ENCODE results near the gene CNTNAP2.

The CNTNAP2 gene

GRCh38 chr7:148390381-148390780 is 2273.8 kb downstream of the CNTNAP2 start:
- Histone ChIP-seq H3K36me3 (ENCODE audit: control insufficient read depth in 1 of 2, insufficient read depth in 2 of 2, low read length in 2 of 2) (peaks cover 5 to 6% of the 10 kb centered on the region in 2 experiments), H2BK5ac (ENCODE audit: low read depth, low read length, poor library complexity) (no peak overlapping the region), H3K18ac (ENCODE audit: low read length) (no peak overlapping the region), H4K8ac (ENCODE audit: low read depth, low read length) (no peak overlapping the region), H3K27me3 (ENCODE audit: insufficient read depth, low read length) (no peaks in the 10 kb centered on the region), H3K9me3 (ENCODE audit: insufficient read depth, low read depth, low read length) (no peaks in the 10 kb centered on the region), H3K14ac (ENCODE audit: low read length) (no peak overlapping the region), H4K12ac (ENCODE audit: low read depth, low read length) (no peak overlapping the region), H3K4me3 (ENCODE audit: low read depth, low read length) (no peak overlapping the region), H3K23ac (ENCODE audit: low read length) (no peak overlapping the region), H2AFZ (ENCODE audit: insufficient read depth, low read length, poor library complexity) (no peak overlapping the region), H3K4ac (ENCODE audit: low read depth, low read length) (no peak overlapping the region), H2AK5ac (ENCODE audit: low read length) (no peak overlapping the region), H3K79me1 (ENCODE audit: low read length) (no peaks in the 10 kb centered on the region), H2BK12ac (ENCODE audit: low read length) (no peak overlapping the region), H3K4me1 (ENCODE audit: control insufficient read depth in 1 of 2, insufficient read depth in 2 of 2, low read length in 2 of 2) (peaks cover 2% of the 10 kb centered on the region in 2 experiments), H3K27ac (ENCODE audit: low read depth, low read length) (no peak overlapping the region), H2BK120ac (ENCODE audit: insufficient read depth, low read length, poor library complexity) (no peak overlapping the region), H3K79me2 (ENCODE audit: control insufficient read depth, insufficient read depth, low read length, poor library complexity) (no peaks in the 10 kb centered on the region), H3K9ac (ENCODE audit: low read length) (no peak overlapping the region), H4K91ac (ENCODE audit: low read depth, low read length) (no peak overlapping the region), H3K4me2 (ENCODE audit: low read length) (no peak overlapping the region)
- peak in 1 of 2 donors; percentile 10 for DNase-seq

DNA sequence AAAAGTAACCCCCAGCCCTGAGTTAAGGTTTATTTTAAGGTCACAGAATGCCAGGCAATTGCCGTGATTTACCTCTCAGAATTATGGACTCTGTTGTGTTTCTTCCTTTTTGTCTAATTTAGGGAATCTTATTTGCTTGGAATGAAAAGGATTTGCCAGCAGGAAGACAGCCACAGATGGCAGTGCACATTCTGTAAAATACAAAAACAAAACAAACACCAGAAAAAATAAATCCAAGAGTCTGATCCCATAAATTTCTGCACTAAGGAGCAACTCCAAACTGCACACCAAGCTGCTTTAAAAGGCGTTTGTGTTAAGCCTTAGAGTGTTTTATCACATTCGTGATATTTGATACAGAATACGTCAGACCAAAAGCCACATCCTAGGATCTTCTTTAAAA is 2275.0 kb downstream of the CNTNAP2 start:
- no peak overlapping the region for H2AFZ ChIP-seq (ENCODE audit: insufficient read depth, low read length, poor library complexity)
- no peaks in the 10 kb centered on the region for H3K79me2 ChIP-seq (ENCODE audit: control insufficient read depth, insufficient read depth, low read length, poor library complexity)
- no peak overlapping the region for H3K4me2 ChIP-seq (ENCODE audit: low read length)
- H3K79me1 ChIP-seq (ENCODE audit: low read length), result no peaks in the 10 kb centered on the region
- H3K18ac ChIP-seq (ENCODE audit: low read length), result no peak overlapping the region
- H3K9me3 ChIP-seq (ENCODE audit: insufficient read depth, low read depth, low read length), result no peaks in the 10 kb centered on the region
- H3K4me3 ChIP-seq (ENCODE audit: low read depth, low read length), result no peak overlapping the region
- DNase-seq, result no peak
- no peak overlapping the region for H2BK120ac ChIP-seq (ENCODE audit: insufficient read depth, low read length, poor library complexity)
- H2BK5ac ChIP-seq (ENCODE audit: low read depth, low read length, poor library complexity), result no peak overlapping the region
- H3K9ac ChIP-seq (ENCODE audit: low read length), result no peak overlapping the region
- H3K36me3 ChIP-seq (ENCODE audit: control insufficient read depth in 1 of 2, insufficient read depth in 2 of 2, low read length in 2 of 2), result peaks cover 4 to 5% of the 10 kb centered on the region in 2 experiments
- WGBS (ENCODE audit: extremely low coverage, insufficient coverage, insufficient read length), result no CpG with 5 or more reads among the region's 4 CpGs
- no peak overlapping the region for H3K4ac ChIP-seq (ENCODE audit: low read depth, low read length)
- H4K8ac ChIP-seq (ENCODE audit: low read depth, low read length), result no peak overlapping the region
- no peak overlapping the region for H2BK12ac ChIP-seq (ENCODE audit: low read length)
- H3K27me3 ChIP-seq (ENCODE audit: insufficient read depth, low read length), result no peaks in the 10 kb centered on the region
- no peak overlapping the region for H4K91ac ChIP-seq (ENCODE audit: low read depth, low read length)
- H2AK5ac ChIP-seq (ENCODE audit: low read length), result no peak overlapping the region
- no peak overlapping the region for H4K12ac ChIP-seq (ENCODE audit: low read depth, low read length)
- H3K14ac ChIP-seq (ENCODE audit: low read length), result no peak overlapping the region
- no peak overlapping the region for H3K23ac ChIP-seq (ENCODE audit: low read length)
- H3K27ac ChIP-seq (ENCODE audit: low read depth, low read length), result no peak overlapping the region
- H3K4me1 ChIP-seq (ENCODE audit: control insufficient read depth in 1 of 2, insufficient read depth in 2 of 2, low read length in 2 of 2), result peaks cover 5 to 6% of the 10 kb centered on the region in 2 experiments

DNA sequence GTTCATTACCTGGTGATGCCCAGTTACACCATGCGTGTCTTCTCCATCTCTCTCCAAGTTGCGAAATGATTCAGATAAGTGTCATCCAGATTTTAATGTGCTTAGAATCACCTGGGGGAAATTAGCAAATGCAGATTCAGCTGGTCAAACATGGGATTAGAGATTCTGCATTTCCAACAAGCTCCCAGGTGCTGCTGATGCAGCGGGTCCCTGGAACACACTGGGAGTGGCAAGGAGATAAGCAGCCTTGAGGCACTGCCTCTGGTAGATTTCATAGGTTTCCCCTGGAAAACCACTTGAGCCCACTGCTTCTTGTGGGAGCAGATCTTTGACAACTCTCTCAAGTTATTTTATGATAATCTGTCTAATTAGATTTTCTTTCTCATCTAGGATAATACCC is 2278.0 kb downstream of the CNTNAP2 start:
- H3K79me1 ChIP-seq (ENCODE audit: low read length), result no peaks in the 10 kb centered on the region
- H3K36me3 ChIP-seq (ENCODE audit: control insufficient read depth in 1 of 2, insufficient read depth in 2 of 2, low read length in 2 of 2), result peaks cover 0 to 2% of the 10 kb centered on the region in 2 experiments
- peaks cover 5 to 9% of the 10 kb centered on the region in 2 experiments for H3K4me1 ChIP-seq (ENCODE audit: control insufficient read depth in 1 of 2, insufficient read depth in 2 of 2, low read length in 2 of 2)
- H2BK120ac ChIP-seq (ENCODE audit: insufficient read depth, low read length, poor library complexity), result no peak overlapping the region
- H3K4me2 ChIP-seq (ENCODE audit: low read length), result no peak overlapping the region
- no peaks in the 10 kb centered on the region for H3K9me3 ChIP-seq (ENCODE audit: insufficient read depth, low read depth, low read length)
- H3K4me3 ChIP-seq (ENCODE audit: low read depth, low read length), result no peak overlapping the region
- no peak overlapping the region for H2BK5ac ChIP-seq (ENCODE audit: low read depth, low read length, poor library complexity)
- no peak overlapping the region for H3K14ac ChIP-seq (ENCODE audit: low read length)
- no CpG with 5 or more reads among the region's 3 CpGs for WGBS (ENCODE audit: extremely low coverage, insufficient coverage, insufficient read length)
- no peak overlapping the region for H2AFZ ChIP-seq (ENCODE audit: insufficient read depth, low read length, poor library complexity)
- H4K12ac ChIP-seq (ENCODE audit: low read depth, low read length), result no peak overlapping the region
- no peak overlapping the region for H4K8ac ChIP-seq (ENCODE audit: low read depth, low read length)
- H3K9ac ChIP-seq (ENCODE audit: low read length), result no peak overlapping the region
- no peak overlapping the region for H3K27ac ChIP-seq (ENCODE audit: low read depth, low read length)
- no peak for DNase-seq
- H4K91ac ChIP-seq (ENCODE audit: low read depth, low read length), result no peak overlapping the region
- H2AK5ac ChIP-seq (ENCODE audit: low read length), result no peak overlapping the region
- no peak overlapping the region for H3K23ac ChIP-seq (ENCODE audit: low read length)
- no peaks in the 10 kb centered on the region for H3K27me3 ChIP-seq (ENCODE audit: insufficient read depth, low read length)
- H2BK12ac ChIP-seq (ENCODE audit: low read length), result no peak overlapping the region
- no peak overlapping the region for H3K4ac ChIP-seq (ENCODE audit: low read depth, low read length)
- H3K79me2 ChIP-seq (ENCODE audit: control insufficient read depth, insufficient read depth, low read length, poor library complexity), result no peaks in the 10 kb centered on the region
- H3K18ac ChIP-seq (ENCODE audit: low read length), result no peak overlapping the region

DNA sequence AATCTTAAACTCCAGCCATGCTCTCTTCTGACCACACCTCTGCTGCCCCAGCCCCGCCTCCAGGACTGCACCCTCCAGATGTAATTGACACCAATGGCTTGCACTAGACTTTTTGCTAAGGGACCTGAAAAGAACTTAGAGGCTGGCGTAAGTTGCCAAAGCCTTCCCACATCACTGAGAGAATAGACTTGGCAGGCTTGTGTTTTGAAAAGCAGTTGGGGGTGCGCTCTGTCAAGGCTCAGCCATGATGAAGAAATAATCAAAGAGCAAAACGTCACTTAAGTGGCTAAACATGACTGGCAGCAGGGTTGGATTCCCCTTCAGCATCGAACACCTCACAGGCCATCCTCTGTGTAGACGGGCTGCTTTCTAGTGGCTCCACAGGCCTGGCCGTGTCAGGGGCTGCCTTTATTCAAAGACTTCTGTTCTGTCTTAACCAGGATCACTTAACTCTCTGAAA is 2278.8 kb downstream of the CNTNAP2 start:
- Histone ChIP-seq H3K36me3 (ENCODE audit: control insufficient read depth in 1 of 2, insufficient read depth in 2 of 2, low read length in 2 of 2) (no peaks in the 10 kb centered on the region), H4K91ac (ENCODE audit: low read depth, low read length) (no peak overlapping the region), H3K18ac (ENCODE audit: low read length) (no peak overlapping the region), H3K4me2 (ENCODE audit: low read length) (no peak overlapping the region), H4K8ac (ENCODE audit: low read depth, low read length) (no peak overlapping the region), H3K27ac (ENCODE audit: low read depth, low read length) (no peak overlapping the region), H2BK5ac (ENCODE audit: low read depth, low read length, poor library complexity) (no peak overlapping the region), H2AFZ (ENCODE audit: insufficient read depth, low read length, poor library complexity) (no peak overlapping the region), H4K12ac (ENCODE audit: low read depth, low read length) (no peak overlapping the region), H3K79me1 (ENCODE audit: low read length) (peaks cover 1% of the 10 kb centered on the region), H2AK5ac (ENCODE audit: low read length) (no peak overlapping the region), H3K79me2 (ENCODE audit: control insufficient read depth, insufficient read depth, low read length, poor library complexity) (no peaks in the 10 kb centered on the region), H2BK120ac (ENCODE audit: insufficient read depth, low read length, poor library complexity) (no peak overlapping the region), H3K27me3 (ENCODE audit: insufficient read depth, low read length) (no peaks in the 10 kb centered on the region), H3K23ac (ENCODE audit: low read length) (no peak overlapping the region), H3K14ac (ENCODE audit: low read length) (no peak overlapping the region), H2BK12ac (ENCODE audit: low read length) (no peak overlapping the region), H3K4me3 (ENCODE audit: low read depth, low read length) (no peak overlapping the region), H3K9ac (ENCODE audit: low read length) (no peak overlapping the region), H3K4ac (ENCODE audit: low read depth, low read length) (no peak overlapping the region), H3K4me1 (ENCODE audit: control insufficient read depth in 1 of 2, insufficient read depth in 2 of 2, low read length in 2 of 2) (peaks cover 5 to 9% of the 10 kb centered on the region in 2 experiments), H3K9me3 (ENCODE audit: insufficient read depth, low read depth, low read length) (no peaks in the 10 kb centered on the region)
- no peak for DNase-seq
- no CpG with 5 or more reads among the region's 7 CpGs for WGBS (ENCODE audit: extremely low coverage, insufficient coverage, insufficient read length)
